Glomerular endothelial cell (primary cell): ENCODE measurements around the gene CHRDL2. TPM values are rescaled to one million over a fixed set of nuclear protein-coding genes. Genes with fewer than 3 reads are reported as not detected.
A peak's percentile ranks its signal among the peaks of the same experiment; 100 is the strongest.

Experiments
- DNase-seq: peaks from one replicate; pipeline ENCODE4 v3.0.0-alpha.2; 2011; ENCODE audit warnings: low read depth, low spot score; ENCODE audit errors: extremely low read depth
- total RNA-seq: library from RNA; depleted of rRNA; stranded (reverse); fragments of >200 nt; gene quantifications from 2 replicates; pipeline ENCODE4 v1.2.3, GENCODE V29; 2015

Gene CHRDL2
- total RNA-seq, 1 donor from 2014 or later: not detected

DNA sequence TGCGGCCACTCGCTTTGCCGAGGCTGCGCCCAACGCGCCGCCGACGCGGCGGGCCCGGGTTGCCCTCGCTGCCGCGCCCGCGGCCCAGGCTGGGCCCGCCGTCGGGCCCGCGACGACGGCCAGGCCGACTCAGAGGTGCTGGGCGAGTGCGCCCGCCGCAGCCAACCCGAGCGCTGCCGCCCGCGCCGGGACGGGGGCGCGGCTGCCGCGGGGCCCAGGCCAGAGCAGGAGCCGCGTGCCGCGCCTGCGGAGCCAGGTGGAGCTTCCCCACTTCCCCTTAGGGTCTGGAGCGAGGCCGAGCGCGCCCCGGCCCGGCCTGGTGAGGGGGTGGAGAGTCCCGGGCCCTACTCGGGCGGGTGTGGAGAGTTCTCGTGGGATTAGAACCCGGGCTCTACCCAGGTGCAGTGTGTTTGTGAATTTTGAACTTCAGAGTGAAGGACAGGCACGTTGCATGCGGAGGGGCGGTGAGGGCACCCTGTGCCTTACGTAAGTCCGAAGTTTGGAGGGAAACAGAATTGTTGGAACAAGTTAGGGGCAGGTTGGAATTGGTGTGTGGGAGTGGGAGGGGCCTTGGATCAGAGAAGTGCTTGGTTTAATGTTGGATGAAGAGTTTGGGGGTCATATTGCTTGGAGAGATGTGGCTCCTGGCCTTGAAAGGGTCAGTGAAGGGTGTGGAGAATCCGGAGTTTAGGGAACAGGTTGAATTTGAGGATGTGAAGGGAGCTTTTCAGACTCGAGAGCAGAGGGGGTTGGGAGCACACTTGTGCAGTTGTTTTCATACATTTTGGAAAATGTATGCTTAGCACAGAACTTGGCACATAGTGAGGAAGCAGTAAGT, 18.1 kb upstream of the CHRDL2 start:
- no peak for DNase-seq

DNA sequence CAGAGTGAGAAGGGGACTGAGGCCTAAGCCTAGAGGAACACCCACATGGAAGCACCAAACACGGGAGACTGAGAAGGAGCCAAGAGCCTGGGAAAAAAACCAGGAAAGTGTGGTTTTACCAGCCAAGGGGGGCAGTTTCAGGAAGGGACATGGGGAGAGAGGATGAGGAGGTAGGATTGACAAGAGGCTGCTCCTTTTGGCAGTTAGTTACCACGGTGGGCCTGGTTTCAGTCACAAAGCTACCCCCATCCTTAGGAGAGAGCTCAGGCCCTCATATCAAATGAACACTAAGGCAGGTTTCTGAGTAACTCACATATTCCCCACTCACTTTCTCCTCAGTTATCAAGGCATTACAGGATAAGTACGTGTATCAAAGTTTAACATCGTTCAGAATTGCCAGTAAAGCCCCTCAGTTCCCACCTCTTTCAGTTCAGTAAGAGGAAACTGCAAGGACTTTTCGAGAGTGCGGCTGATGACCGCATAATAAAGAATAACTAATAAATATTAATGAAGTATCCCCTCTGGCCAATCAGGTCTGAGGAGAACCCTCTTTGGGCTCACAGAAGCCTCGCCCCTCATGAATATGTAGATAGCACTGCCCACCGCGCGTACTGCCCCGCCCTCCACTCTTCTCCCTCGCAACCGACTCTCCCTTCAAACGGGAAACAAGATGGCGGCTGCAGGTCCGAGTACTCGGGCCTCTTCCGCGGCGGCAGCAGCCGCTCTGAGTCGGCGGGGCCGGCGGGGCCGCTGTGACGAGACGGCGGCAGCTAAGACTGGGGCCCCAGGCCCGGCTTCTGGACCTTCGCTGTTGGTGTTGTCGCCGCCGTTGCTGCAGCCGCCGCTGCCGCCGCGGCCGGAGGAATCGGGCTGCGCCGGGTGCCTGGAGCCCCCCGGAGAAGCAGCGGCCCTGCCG, 17.2 kb upstream of the CHRDL2 start, which contains the start of gene RNF169:
RNF169 (plus strand) TSS at position 639 of the 916 bp plus-strand sequence; CDS start at position 671, 32 bp downstream.
- DNase-seq: peak; percentile 82

DNA sequence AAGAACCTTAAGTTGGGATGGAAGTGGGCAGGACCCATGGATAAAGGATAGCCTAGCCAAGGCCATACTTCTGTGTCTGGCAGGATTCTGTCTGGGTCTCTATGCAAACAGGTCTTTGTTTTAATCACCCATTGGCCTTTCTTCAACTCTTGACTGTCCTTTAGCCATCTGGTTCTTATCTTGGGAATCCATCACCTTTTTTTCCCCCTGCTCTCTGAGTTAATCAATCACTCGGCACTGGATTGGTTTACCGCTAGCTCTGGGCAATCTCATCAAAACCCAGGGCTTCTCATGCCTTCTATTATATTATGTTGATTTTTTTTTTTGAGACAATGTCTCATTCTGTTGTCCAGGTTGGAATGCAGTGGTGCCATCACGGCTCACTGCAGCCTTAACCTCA, 15.6 kb upstream of the CHRDL2 start:
- no peak for DNase-seq

DNA sequence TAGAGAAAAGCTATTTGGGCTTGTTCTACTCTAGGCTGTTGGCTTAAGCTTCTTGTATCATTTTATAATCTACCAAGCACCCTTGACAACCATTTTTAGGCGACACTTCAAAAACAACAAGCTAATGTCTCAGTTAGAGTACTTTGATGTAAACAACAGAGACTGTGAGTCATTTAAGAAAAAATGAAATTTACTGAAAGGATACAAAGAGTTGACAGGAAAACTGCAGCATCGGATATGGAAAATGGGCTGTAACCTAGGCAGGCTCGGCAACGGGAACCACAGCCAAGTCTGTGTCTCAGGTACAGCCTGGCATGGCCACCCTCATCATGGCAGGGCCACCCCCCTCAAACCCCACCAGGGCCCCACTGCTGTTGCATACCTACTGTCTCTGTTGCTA, 13.1 kb upstream of the CHRDL2 start:
- no peak for DNase-seq

DNA sequence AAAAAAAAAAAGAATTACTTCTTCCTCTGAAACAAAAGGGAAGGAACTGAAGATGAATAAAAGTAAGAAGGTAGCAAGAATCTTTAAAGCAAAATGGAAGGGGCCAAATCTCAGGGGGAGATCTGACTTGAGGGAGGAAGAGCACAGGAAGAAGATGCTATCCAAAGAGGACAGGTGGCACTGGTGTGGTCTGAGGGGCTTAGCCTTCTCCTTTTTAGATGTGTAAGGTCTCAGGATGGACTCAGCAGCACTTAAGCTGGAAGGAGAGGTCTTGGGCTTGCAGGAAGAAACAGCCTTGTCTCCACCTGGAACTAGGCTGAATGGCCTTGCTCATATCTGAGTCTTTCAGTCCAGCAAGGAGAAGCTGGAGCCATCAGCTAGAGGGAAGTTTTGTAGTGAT, 12.4 kb upstream of the CHRDL2 start:
- DNase-seq: no peak

DNA sequence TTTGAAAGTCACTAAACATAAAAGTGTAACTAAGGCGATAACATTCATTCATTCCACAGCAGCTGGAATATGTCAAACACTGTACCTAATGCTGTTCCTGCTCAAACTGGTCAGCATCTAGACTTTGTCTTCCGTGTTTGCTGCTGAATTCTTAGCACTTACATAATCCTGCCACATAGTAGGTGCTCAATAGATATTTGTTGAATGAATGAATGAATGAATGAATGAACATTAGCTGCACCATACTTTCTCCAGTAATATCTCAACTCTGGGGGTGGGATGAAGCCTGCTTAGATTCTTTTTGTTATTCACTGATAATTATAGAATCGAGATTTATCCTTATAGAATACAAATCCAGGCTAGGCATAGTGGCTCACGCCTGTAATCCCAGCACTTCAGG, 10.8 kb upstream of the CHRDL2 start:
- DNase-seq: no peak

DNA sequence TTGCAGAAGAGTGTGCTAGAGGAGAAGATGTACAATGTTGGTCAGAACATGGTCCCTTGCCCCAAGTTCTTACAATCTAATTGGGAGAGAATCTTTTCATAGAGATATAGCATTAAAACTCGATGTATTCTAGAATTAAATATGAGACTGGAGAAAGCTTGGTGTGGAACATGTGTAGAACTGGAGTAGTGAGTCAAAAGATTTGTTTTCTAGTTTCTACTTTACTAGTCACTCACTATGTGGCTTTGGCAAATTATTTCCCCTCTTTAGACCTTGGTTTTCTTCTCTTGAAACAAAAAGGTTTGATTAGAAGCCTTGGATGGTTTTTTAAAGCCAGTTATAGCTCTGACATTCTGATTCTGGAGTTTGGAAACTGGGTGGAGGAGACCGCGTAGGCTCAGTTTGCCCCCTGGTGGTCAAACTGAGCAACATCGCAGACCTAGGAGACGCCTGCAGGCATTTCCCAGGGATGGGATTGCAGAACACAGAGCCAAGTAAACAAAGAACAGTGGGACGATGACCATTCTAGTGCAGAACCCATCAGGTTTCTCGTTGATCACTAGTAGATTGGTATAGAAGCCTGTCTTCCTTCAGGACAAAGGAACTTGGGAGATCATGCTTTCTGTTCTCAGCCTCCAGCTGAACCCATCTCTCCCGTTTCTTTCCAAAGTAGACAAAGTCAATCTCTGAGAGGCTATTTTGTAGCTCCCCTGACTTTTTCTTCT, 8.5 kb upstream of the CHRDL2 start:
- no peak for DNase-seq

DNA sequence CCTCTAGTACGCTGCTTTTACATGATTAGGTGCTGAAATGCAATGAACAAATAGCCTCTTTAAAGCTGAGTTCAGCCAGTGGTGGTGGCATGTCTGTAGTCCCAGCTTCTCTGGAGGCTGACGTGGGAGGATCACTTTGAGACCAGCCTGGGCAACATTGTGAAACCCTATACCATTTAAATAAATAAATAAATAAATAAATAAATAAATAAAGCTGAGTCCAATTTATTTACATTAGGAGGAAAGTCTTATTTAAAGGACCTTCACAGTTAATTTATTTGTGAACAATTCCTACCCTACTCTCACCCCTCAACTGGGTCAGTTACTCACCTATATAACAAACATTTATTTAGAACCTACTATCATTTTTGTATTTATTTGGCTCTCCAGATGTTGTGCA, 4.8 kb upstream of the CHRDL2 start:
- no peak for DNase-seq

DNA sequence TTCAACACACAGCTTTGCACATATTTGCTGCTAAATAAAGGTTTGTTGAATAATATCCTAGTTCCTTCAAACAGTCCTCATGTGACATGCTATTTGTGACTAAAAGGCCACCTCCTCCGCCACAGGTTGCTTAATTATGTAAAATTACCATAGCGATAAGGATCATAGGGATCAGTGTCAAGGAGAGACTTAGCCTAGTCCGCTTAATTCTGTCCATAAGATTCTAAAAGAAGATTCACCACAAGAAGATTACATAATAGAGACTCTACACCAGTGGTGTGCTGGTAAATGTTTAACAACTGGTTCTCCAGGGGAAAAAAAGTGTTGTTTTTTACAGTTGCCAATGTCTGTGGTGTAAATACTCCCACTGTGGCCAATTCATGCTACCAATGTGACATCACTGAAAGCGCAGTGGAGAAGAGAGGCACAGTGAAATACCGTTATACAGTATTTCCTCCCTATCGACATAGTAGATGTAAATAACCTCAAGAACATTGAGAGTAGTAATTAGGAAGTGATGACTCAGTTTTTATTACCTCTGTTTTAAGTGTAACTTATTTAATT, 4.2 kb upstream of the CHRDL2 start:
- no peak for DNase-seq

DNA sequence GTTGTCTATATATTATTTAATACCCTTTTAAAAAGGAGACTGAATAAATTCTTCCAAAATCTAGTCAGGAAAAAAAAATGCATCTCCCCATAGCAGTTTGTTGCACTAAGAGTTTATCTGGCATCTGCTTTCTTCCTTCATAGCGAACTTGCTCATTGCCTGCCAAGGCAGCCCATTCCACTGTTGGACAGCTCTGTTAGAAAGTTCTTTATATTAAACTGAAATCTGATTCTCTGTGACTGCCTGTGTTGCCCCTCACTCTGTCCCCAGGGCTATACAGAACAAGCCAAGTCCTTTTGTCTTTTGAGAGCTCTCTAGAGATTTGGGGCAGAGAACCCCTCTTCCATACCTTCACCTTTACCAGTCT, 3.3 kb upstream of the CHRDL2 start:
- DNase-seq: no peak

DNA sequence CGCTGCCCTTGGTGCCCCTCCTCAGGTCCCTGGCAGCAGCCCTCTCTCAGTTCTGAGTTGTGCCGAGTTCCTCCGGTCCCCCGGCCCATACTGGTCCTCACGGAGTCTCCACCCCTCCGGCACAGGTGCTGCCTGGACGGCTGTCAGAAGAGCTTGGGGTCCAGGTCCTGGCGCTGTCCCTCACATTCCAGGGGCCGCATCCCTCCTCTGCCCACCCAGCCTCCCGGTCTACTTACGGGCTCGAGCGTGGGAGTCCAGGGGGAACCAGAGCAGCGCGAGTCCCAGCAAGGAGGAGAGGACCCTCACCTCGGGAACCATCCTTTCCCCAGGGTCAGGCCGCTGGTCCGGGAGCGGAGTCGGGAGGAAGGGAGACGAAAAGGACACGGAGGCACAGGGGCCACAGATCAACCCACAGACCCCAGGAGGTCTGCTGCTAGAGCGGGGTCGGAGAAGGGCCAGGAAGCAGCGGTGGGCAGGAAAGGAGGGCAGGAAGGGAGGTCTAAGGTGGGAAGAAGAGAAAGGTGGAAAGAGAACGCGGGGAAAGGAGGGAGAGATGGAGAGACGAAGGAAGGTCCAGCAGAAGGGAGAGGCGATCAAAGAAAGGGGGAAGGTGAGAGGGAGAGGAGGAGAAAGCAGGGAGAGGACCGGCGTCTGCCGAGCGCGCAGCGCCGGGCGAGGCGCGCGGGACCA, 510 bp downstream of the CHRDL2 start:
- no peak for DNase-seq

DNA sequence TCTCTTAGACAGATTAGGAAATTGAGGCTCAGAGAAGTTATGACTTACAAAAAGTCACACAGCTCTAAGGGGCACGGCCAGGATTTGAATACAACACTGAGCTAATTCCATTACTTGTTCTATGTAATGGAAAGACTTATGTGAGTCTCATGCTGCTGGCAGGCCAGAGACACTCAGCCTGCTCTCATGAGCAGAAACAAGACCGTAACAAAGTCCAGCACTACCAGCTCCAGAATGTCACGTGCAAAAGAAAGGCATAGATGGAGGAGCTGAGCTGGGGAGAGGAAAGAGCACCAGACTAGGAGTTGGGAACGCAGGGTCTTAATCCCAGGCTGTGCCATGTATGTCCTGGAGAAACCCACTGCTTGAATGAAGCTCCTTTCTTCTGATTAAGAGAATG, 1.8 kb downstream of the CHRDL2 start:
- DNase-seq: no peak

DNA sequence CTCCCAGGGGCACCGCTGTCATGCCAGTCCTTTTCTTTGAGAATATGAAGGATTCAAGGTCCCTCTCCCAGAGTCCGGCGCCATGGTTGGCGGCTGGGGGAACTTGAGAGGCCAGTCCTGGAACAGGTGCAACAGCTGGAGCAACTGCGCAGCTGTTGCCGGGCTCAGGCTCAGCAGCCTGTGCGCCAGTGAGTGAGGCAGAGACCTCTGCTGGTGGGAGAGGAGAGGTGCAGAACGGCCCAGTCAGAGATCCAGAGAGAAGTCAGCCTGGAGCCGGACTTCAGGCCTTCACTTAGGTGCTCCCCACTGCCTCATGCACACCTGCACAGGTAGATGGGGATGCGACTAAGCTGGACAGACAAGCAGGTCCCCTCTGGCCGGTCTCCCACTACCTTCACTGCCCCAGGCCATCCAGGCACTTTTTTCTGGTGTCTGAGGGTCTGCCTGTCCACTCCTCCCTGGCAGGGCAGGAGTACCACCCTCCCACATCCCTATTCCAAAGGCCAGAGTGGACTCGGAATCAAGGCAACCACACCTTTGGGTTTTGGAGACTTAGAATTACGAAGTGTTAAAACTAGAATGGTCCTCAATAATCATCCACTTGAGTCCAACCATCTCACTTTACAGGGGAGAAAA, 4.6 kb downstream of the CHRDL2 start:
- DNase-seq: no peak

DNA sequence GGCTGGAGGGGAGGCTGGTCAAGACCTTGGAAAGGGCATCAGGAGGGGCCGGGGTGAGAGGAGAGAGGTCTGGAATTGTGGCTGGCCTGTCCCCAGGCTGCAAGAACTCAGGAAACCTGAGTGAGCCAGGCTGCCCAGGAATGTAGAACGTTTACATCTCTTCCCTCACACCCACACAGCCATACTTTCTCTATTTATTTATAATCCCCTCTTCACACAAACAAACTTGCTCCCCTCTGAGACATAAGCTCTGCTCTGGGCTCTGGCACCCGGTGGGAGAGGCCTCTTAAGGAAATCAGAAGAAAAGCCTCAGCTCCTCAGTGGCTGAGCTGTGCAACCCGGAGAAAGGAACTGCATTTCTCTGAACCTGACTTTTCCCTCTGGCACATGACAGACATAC, 5.5 kb downstream of the CHRDL2 start:
- DNase-seq: no peak

DNA sequence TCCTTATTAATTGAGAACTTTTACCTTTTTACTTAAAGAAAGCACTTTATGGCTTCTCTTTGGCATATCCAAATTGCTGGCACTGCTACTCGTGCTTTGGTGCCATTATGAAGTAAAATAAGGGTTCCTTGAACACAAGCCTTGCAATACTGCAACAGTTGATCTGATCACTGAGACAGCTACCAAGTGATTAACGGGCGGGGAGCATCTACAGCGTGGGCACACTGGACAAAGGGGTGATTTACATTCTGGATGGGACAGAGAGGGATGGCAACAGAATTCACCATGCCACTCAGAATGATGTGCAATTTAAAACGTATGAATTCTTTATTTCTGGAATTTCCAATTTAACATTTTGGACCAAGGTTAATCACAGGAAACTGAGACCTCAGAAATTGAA, 7.7 kb downstream of the CHRDL2 start:
- DNase-seq: no peak

DNA sequence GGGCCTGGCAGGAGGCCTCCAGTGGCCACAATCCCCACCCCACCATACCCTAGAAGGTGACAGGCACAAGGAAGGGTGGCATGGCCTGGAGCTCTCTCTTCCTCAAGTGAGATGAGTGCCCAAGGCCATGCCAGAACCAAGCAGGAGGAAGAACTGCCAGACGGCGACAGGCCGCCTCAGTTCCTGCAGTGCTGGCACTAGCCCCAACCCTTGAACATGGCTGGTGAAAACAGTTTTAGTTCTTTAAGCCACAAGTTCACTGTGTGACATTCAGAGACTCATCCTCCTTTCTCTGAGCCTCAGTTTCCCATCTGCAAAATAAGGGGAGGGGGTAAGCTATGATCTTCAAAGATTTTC, 9.8 kb downstream of the CHRDL2 start:
- no peak for DNase-seq

DNA sequence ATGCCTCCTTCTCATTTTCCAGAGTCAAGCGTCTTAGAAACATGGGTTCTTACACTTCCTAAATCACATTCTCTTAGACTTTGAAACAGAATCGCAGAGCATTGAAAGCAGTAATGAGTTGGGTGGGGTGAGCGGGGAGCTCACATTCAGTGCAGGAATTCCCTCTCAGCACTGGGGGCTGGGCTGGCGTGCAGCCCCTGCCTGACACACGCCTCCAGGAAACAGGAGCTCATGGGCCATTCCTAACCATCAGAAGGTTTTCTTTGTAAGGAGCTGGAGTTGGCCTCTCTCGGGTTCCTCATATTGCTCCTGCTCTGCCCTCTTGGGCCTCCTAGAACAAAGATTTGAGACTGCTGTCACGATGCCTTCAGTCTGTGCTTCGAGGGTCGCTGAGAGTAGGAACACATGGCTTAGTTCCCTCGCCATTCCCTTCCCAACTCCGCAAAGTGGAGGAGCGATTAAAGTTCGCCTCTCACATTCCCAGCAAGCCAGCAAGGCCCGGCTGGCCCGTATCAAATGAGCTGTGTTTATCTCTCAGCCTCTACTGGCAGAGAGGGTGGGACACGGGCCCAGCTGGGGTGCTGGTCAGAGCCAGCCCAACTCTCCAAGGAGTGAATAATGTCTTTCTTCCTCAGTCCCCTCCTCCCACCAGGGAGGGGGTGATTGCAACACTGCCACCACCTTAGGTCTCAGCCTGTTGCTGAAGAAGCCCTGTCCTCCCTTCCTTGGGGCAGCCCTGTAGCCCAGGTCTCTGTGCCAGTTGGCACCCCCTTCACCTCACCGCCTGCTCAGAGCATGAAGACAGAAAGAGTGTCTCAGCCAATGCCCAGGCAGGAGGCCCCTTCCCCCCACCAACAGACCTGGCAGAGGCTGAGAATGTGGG, 10.4 kb downstream of the CHRDL2 start:
- DNase-seq: no peak

DNA sequence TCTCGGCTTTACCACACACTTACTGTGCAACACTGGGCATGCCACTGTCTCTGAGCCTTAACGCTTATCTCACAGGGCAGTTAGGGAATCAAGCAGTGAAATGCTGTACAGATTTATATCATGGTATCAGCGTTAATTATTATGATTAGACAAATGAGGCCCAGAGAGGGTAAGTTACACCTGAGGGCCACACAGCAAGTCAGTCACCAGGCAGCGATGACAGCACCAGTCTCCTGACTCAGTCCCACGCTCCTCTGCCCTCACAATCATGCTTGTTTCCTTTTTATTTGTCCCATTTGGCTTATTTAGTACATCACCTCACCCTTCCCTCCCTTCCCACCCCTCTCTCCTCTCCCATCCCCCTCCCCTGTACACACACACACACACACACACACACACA, 12.2 kb downstream of the CHRDL2 start:
- no peak for DNase-seq
